ENCODE measurements around the gene CASZ1.
A peak's percentile ranks its signal among the peaks of the same experiment; 100 is the strongest.

The CASZ1 gene, protein sequence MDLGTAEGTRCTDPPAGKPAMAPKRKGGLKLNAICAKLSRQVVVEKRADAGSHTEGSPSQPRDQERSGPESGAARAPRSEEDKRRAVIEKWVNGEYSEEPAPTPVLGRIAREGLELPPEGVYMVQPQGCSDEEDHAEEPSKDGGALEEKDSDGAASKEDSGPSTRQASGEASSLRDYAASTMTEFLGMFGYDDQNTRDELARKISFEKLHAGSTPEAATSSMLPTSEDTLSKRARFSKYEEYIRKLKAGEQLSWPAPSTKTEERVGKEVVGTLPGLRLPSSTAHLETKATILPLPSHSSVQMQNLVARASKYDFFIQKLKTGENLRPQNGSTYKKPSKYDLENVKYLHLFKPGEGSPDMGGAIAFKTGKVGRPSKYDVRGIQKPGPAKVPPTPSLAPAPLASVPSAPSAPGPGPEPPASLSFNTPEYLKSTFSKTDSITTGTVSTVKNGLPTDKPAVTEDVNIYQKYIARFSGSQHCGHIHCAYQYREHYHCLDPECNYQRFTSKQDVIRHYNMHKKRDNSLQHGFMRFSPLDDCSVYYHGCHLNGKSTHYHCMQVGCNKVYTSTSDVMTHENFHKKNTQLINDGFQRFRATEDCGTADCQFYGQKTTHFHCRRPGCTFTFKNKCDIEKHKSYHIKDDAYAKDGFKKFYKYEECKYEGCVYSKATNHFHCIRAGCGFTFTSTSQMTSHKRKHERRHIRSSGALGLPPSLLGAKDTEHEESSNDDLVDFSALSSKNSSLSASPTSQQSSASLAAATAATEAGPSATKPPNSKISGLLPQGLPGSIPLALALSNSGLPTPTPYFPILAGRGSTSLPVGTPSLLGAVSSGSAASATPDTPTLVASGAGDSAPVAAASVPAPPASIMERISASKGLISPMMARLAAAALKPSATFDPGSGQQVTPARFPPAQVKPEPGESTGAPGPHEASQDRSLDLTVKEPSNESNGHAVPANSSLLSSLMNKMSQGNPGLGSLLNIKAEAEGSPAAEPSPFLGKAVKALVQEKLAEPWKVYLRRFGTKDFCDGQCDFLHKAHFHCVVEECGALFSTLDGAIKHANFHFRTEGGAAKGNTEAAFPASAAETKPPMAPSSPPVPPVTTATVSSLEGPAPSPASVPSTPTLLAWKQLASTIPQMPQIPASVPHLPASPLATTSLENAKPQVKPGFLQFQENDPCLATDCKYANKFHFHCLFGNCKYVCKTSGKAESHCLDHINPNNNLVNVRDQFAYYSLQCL (N-terminal part only)

GRCh38 chr1:10796029-10796944 lies at the start of gene CASZ1:
TSS of gene CASZ1 (minus strand) at chr1:10796646. CDS start at chr1:10693889, 102,757 bp downstream.
- peak; percentile 76 for DNase-seq

DNA sequence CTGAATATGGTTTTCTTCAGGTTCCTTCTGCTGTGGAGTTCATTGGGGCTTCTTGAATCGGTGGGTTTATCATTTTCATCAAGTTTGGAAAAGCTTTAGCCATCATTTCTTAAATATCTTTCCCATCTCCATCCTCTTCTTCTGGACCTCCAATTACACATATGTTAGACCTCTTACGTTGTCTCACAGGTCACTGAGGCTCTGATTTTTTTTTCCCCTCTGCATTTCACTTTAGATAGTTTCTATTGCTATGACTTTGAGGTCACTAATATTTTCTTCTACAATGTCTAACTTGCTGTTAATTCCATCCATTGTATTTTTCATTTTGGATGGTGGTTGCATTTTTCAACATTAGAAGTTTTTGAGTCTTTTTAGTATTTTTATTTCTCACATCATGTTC lies 47.3 kb upstream of the CASZ1 start:
- no peak for DNase-seq

DNA sequence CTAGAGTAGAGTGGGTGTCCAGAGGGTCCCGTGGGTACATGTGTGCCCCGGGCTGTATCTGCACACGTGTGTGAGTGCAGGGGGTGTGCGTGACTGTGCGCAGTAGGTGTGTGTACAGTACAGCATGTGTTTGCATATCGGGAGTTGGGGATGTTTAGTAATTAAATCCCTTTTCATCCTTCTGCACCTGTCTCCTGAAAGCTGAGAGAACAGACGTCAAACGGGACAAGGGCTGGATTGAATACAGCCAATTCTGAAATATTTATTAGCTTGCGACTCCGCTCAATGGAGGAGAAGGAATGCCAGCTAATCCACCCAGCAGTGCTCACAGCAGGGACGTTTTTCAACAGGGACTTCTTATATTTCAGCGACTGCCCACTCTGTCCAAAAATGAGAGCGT lies 44.7 kb upstream of the CASZ1 start:
- no peak for DNase-seq

GRCh38 chr1:10839188-10839770 lies 42.8 kb upstream of the CASZ1 start:
- no peak for DNase-seq

- DNase-seq = no peak
Observed at GRCh38 chr1:10838541-10838940, 42.1 kb upstream of the CASZ1 start.

DNA sequence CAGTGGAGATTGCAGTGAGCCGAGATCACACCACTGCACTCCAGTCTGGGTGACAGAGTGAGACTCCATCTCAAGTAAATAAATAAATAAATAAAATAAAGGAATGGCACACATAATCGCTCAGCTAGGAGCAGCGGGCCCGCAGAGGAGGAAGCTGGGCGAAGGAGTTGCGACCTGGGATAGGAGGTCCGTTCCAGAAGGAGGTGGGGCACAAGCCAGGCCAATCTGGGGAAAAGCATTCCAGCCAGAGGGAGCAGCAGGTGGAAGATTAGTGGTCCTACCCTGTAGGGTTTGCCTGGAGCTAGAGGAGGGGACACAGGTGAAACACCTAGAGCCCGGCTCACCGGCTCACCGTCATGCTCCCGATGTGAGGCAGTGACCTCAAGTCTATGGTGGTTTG lies 40.3 kb upstream of the CASZ1 start:
- DNase-seq = no peak

DNA sequence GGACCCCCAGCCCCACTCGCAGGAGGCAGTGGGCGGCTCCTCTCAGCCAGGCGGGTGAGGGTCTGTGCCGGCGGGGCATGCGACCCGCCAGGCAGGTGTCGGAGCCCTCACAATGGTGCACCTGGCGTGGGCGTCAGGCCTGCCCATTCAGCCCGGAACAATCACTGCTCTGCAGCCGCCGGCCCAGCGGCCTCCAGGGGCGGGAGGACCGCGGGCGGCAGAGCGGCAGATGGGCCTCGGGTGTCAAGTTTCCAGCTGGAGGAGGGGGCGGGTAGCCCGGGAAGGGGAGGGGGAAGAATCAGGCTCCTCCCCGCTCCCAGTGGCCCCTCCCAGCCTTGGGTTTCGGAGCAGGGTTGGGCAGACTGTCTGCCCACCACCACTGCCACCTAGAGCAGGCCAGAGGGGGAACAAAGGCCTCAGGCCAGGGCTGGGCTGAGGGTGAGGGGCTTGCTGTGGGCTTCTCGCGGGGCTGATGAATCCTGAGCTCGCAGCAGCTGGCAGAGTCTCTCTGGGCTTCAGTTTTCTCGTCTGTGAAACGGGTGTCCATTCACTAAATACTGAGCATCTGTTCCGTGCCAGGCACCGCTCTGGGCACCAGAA lies 39.5 kb upstream of the CASZ1 start:
- peak; percentile 82 for DNase-seq

DNA sequence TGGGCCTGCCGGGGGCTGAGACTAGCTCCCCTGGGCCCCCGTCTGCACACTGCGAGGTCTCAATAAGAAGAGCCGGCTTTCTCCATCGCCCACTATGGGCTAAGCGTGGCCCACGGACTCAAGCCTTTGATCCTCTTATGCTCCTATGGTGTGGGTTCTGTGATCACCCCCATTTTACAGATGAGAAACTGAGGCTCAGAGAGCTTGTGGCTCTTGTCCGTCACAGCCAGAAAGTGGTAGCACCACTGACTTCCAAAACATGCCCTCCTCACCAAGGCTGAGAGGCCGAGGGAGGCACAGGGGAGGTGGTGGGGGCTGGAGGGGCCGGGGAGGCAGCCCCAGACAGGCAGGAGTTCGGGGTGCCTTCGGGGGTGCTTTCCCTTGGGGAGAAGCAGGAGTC lies 39.0 kb upstream of the CASZ1 start:
- no peak for DNase-seq

DNA sequence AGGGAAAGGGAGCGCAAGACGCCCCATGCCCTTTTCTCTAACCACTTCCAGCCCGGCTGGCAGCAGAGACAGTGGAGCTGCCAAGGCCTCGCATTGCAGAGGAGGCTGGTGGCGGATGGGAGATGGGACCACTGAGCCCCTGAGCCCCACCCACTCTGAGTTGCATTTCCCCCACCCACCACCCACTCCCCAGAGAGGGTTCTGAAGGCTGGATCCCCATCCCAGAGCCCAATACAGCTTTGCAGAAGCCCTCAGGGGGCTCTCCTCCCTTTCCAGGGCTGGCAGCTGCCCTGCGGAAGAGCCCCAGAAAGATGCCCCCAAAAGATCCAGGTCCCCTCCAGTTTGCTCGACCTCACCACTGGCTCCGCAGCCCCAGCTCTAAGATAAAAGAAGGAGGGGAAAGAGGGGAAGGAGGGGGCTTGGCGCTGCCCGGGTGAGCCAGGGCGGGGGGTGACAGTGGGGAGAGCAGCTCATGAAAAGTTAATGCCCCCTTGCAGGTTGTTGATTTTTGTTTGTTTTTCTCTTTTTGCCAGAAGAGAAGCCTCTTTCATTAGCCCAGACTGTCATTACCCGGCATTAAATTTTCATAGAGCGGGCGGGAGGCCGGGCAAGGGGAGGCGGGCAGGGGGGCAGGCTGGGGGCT lies 38.4 kb upstream of the CASZ1 start:
- DNase-seq = no peak

DNA sequence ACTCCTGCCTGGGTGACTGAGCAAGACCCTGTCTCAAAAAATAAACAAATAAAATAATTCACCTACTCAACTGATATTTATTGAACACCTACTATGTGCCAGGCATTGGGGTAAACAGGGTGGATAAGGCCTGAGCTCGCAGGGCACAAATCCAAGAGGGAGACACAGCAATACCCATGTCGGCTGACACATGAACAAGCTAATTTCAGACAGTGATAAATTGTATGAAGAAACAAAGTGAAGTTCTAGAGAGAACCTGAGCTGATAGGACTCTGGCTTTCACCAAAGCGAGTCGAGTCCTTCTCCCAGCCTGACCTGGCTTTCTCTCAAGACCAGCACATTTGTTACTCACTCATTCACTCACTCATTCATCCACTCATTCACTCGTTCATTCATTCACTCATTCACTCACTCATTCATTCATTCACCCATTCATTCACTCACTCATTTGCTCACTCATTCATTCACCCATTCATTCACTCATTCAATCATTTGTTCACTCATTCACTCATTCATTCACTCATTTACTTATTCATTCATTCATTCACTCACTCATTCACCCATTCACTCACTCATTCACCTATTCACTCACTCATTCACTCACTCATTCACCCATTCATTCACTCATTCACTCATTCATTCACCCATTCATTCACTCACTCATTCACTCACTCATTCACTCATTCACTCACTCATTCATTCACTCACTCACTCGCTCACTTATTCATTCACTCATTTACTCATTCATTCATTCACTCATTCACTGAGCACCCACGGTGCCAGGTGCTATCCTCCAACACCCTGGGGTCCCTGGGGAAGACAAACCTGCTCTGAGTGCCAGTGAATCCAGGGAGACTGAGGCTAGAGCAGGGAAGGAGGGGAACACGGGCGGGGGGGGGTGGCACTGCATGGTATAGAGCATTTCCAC lies 37.4 kb upstream of the CASZ1 start:
- no peak for DNase-seq

- DNase-seq = peak; percentile 41
Observed at GRCh38 chr1:10832703-10833102, 36.3 kb upstream of the CASZ1 start.

DNA sequence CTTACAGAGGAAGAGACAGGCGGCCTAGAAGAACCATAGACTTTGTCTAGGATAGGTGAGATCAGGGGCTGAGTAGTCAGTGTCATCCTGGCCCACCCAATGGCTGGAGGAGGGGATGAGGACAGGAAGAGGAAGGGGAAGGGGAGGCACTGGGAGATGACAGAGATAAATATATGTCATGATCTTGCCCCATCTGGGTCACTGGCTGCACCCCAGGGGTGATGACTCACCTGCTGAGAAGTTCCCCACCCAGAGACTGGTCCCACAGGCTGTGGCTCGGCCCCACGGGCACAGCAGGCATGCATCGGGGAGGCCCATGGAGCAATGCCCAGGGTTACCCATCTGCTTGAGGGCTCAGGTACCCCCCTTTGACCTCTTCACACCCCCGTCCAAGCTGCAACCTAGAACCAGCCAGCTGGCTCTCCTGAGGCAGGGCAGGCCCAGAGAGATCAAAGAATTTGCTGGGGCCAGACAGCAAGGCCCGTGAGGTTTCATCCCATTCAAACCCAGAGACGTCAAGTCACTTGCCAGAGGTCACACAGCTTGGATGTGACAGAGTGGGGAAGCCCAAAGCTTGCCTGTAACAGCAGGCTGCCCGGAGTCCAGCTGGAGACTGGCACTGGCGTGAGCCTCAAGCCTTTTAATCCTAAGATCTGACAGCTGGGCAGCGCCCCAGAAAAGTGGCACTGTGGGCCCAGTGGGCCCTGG lies 34.7 kb upstream of the CASZ1 start:
- DNase-seq = no peak

DNA sequence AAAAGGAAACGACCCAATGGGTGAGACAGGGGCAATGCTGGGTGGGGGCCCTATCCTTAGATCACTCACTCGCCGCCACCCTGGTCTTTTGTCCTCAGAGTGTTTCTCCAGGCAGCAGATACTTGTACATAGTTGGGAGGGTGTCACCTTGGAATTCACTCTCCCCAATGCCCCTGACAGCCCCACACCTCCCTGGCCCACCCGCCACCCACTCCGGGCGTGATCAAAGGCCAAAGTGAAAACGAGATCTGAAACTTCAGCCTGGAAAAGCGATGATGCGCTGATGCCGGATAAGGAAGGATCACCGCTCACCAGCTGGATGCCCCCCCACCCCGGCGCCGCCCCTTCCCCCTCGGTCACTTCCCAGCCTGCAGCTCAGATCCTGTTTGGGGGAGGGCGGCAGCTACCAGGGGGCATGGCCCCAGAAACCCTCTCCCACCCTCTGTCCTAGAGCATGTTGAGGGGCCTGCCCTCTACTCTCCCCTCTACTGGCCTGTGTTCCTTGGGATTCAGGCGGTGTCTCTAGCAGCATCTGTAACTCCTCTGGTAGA lies 33.6 kb upstream of the CASZ1 start:
- no peak for DNase-seq

- DNase-seq = no peak
Observed at GRCh38 chr1:10829067-10829818, 32.8 kb upstream of the CASZ1 start.

GRCh38 chr1:10827377-10828333 lies 31.2 kb upstream of the CASZ1 start:
- DNase-seq = no peak

- DNase-seq = no peak
Observed at GRCh38 chr1:10825592-10825991, 29.1 kb upstream of the CASZ1 start.
